ENCODE data around the gene CDON. TPM values are rescaled to one million over a fixed set of nuclear protein-coding genes. Genes with fewer than 3 reads are reported as not detected.

CDON gene, protein sequence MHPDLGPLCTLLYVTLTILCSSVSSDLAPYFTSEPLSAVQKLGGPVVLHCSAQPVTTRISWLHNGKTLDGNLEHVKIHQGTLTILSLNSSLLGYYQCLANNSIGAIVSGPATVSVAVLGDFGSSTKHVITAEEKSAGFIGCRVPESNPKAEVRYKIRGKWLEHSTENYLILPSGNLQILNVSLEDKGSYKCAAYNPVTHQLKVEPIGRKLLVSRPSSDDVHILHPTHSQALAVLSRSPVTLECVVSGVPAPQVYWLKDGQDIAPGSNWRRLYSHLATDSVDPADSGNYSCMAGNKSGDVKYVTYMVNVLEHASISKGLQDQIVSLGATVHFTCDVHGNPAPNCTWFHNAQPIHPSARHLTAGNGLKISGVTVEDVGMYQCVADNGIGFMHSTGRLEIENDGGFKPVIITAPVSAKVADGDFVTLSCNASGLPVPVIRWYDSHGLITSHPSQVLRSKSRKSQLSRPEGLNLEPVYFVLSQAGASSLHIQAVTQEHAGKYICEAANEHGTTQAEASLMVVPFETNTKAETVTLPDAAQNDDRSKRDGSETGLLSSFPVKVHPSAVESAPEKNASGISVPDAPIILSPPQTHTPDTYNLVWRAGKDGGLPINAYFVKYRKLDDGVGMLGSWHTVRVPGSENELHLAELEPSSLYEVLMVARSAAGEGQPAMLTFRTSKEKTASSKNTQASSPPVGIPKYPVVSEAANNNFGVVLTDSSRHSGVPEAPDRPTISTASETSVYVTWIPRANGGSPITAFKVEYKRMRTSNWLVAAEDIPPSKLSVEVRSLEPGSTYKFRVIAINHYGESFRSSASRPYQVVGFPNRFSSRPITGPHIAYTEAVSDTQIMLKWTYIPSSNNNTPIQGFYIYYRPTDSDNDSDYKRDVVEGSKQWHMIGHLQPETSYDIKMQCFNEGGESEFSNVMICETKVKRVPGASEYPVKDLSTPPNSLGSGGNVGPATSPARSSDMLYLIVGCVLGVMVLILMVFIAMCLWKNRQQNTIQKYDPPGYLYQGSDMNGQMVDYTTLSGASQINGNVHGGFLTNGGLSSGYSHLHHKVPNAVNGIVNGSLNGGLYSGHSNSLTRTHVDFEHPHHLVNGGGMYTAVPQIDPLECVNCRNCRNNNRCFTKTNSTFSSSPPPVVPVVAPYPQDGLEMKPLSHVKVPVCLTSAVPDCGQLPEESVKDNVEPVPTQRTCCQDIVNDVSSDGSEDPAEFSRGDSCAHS (N-terminal part only)
- 1 to 10 TPM in 2 of 4 donors, not detected in 2; 1.7 to 9.0 TPM for polyA plus RNA-seq
- long read RNA-seq, donor 1: 0 reads
- long read RNA-seq, donor 2: 0 reads
- long read RNA-seq, donor 3, partial matches to known transcripts: 5 of 5 reads
- long read RNA-seq, donor 3, other reads (novel, unspliced or antisense): 0 of 5 reads
- long read RNA-seq, donor 4: 0 reads
- long read RNA-seq, donor 5: 0 reads
- long read RNA-seq, donor 6: 0 reads
- long read RNA-seq, donor 7: 0 reads
- long read RNA-seq, donor 8: 0 reads
- long read RNA-seq, donor 9: 0 reads
- long read RNA-seq, donor 10: 0 reads

DNA sequence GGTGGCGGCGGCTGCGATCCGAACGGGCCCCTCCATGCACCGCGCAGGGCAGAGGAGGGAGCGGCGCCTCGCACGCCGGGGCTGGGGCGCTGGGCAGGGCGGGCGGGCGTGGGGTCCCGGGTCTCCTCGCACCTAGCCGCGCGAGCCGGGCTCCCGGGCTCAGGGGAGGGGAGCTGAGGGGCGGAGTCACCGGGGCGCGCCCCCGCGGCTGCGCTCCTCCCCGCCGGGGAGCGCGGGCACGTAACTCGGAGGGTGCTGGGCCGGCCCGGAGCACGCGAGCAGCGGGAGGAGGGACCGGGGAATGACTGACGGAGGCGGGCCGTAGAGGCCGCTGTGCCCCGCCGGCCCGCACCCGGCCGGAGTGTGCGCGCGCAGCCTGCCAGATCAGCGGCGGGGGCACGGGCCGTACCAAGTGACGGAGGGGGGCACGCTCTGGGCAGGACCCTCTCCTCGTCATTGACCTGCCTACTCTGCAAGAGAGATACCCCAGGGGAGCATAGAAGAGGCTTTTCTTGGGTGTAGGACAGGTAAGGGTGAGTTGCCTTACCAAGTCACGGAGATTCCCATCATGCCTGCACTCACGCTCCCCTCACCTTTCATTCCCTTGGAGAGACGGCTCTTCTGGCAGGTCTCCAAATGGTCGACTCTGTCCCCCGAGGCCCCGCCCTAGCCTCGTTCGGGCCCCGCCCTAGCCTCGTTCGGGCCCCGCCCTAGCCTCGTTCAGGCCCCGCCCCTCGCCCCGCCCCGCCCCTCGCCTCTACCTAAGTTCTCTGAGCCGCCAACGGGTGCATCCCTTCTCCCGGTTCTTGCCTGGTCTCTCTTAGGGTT lies at the start of gene CDON:
CDON (minus strand) TSS at position 188 of the 828 bp plus-strand sequence. CDS start 39,390 bp downstream, outside the sequence.
- WGBS, 3 donors: 0% methylated on average over 35 to 82 of the region's 82 CpGs
- Histone ChIP-seq H3K27ac (ENCODE audit: low read depth in 1 of 3, low read length in 2 of 3) (peak within 1 kb of the TSS; percentile 38 to 91 (median 73)), H3K36me3 (ENCODE audit: control insufficient read depth in 3 of 3, insufficient read depth in 2 of 3, low read depth in 1 of 3, low read length in 3 of 3) (no peaks in the 10 kb centered on the region), H3K9me3 (ENCODE audit: control insufficient read depth in 2 of 2, insufficient read depth in 1 of 2, low read depth in 1 of 2, low read length in 1 of 2) (no peaks in the 10 kb centered on the region), H3K4me3 (ENCODE audit: low read depth in 1 of 3, low read length in 3 of 3) (peak within 1 kb of the TSS; percentile 63 to 69 (median 64)), H3K27me3 (ENCODE audit: control insufficient read depth in 3 of 3, insufficient read depth in 3 of 3, low read length in 3 of 3) (peaks cover 0 to 3% (median 0%) of the 10 kb centered on the region in 3 donors), H3K4me1 (ENCODE audit: control insufficient read depth in 3 of 3, insufficient read depth in 2 of 3, low read depth in 1 of 3, low read length in 2 of 3) (peaks cover 0 to 5% (median 2%) of the 10 kb centered on the region in 3 donors)
- FAIRE-seq: no peak
- DNase-seq: peak; percentile 93 to 96

DNA sequence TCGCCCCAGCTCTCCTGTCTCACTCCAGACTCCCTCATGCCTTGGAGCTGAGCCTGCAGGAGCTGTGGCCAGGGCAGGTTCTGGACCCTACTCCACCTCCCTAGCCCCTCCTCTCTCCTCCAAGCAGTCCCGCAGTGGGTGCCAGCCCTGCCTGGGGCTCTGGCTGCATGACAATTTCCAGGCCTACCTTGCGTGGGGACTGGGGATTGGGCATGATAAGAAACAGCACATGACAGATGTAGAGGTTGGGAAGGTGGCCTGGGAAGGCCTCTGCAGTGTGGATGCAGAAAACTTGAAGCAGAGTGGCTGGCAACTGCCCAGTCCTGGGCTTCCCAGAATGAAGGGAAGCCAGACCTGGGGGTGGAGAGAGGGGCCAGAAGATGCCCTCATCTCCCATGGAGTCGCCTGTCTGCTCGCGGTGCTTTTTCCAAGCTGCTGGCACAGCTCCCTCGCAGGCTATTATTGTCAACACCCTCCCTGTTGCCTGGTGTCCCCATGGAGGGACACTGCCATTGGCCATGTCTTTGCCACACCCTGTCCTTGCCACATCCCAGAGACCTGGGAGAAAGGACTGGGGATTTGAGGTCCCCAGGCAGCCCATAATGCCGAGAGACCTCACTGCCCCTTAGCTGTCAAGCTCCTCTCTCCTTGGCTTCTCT lies 48.9 kb upstream of the CDON start:
- H3K4me3 ChIP-seq (ENCODE audit: low read depth in 1 of 3, low read length in 3 of 3): no peak overlapping the region
- H3K27ac ChIP-seq (ENCODE audit: low read depth in 1 of 3, low read length in 2 of 3): no peak overlapping the region
- DNase-seq (no peak), FAIRE-seq (no peak)
- H3K27me3 ChIP-seq (ENCODE audit: control insufficient read depth in 3 of 3, insufficient read depth in 3 of 3, low read length in 3 of 3): no peaks in the 10 kb centered on the region
- H3K9me3 ChIP-seq (ENCODE audit: control insufficient read depth in 2 of 2, insufficient read depth in 1 of 2, low read depth in 1 of 2, low read length in 1 of 2): no peaks in the 10 kb centered on the region
- peaks cover 9 to 48% (median 9%) of the 10 kb centered on the region in 3 donors for H3K4me1 ChIP-seq (ENCODE audit: control insufficient read depth in 3 of 3, insufficient read depth in 2 of 3, low read depth in 1 of 3, low read length in 2 of 3)
- H3K36me3 ChIP-seq (ENCODE audit: control insufficient read depth in 3 of 3, insufficient read depth in 2 of 3, low read depth in 1 of 3, low read length in 3 of 3): no peaks in the 10 kb centered on the region
- 84 to 92% (median 89%) methylated on average over 8 of the region's 8 CpGs for WGBS, 3 donors

GRCh38 chr11:126109941-126110731 lies 47.5 kb upstream of the CDON start:
- DNase-seq: no peak
- Histone ChIP-seq H3K9me3 (ENCODE audit: control insufficient read depth in 2 of 2, insufficient read depth in 1 of 2, low read depth in 1 of 2, low read length in 1 of 2) (no peaks in the 10 kb centered on the region), H3K27ac (ENCODE audit: low read depth in 1 of 3, low read length in 2 of 3) (no peak overlapping the region), H3K27me3 (ENCODE audit: control insufficient read depth in 3 of 3, insufficient read depth in 3 of 3, low read length in 3 of 3) (no peaks in the 10 kb centered on the region), H3K36me3 (ENCODE audit: control insufficient read depth in 3 of 3, insufficient read depth in 2 of 3, low read depth in 1 of 3, low read length in 3 of 3) (no peaks in the 10 kb centered on the region), H3K4me3 (ENCODE audit: low read depth in 1 of 3, low read length in 3 of 3) (no peak overlapping the region), H3K4me1 (ENCODE audit: control insufficient read depth in 3 of 3, insufficient read depth in 2 of 3, low read depth in 1 of 3, low read length in 2 of 3) (peaks cover 7 to 36% (median 9%) of the 10 kb centered on the region in 3 donors)
- WGBS, 3 donors: 68 to 80% (median 79%) methylated on average over 10 of the region's 10 CpGs
- no peak for FAIRE-seq

GRCh38 chr11:126106594-126107328 lies 44.1 kb upstream of the CDON start:
- FAIRE-seq (no peak), DNase-seq (no peak)
- Histone ChIP-seq H3K4me1 (ENCODE audit: control insufficient read depth in 3 of 3, insufficient read depth in 2 of 3, low read depth in 1 of 3, low read length in 2 of 3) (peaks cover 0 to 19% (median 3%) of the 10 kb centered on the region in 3 donors), H3K4me3 (ENCODE audit: low read depth in 1 of 3, low read length in 3 of 3) (no peak overlapping the region), H3K27me3 (ENCODE audit: control insufficient read depth in 3 of 3, insufficient read depth in 3 of 3, low read length in 3 of 3) (no peaks in the 10 kb centered on the region), H3K36me3 (ENCODE audit: control insufficient read depth in 3 of 3, insufficient read depth in 2 of 3, low read depth in 1 of 3, low read length in 3 of 3) (no peaks in the 10 kb centered on the region), H3K9me3 (ENCODE audit: control insufficient read depth in 2 of 2, insufficient read depth in 1 of 2, low read depth in 1 of 2, low read length in 1 of 2) (no peaks in the 10 kb centered on the region), H3K27ac (ENCODE audit: low read depth in 1 of 3, low read length in 2 of 3) (peak overlapping the region in 1 of 3 donors; percentile 6)
- 66 to 78% (median 76%) methylated on average over 17 of the region's 17 CpGs for WGBS, 3 donors

DNA sequence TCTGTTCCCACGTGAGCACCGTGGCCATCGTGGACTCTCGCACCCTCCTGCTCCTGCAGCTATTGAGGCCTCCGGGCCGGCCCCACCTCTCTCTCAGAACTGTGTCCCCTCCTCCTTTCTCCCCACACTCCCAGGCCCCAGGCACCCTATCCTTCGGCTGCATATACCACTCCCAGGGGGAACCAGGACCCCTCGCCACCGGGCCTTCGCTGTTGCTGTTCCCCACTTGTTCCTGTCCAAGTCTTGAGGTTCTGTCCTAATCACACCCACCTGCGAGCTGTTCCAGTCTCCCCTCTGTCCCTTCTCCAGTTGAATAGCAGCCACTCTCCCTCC lies 43.0 kb upstream of the CDON start:
- Histone ChIP-seq H3K4me1 (ENCODE audit: control insufficient read depth in 3 of 3, insufficient read depth in 2 of 3, low read depth in 1 of 3, low read length in 2 of 3) (peaks cover 0 to 19% (median 3%) of the 10 kb centered on the region in 3 donors), H3K27ac (ENCODE audit: low read depth in 1 of 3, low read length in 2 of 3) (no peak overlapping the region), H3K36me3 (ENCODE audit: control insufficient read depth in 3 of 3, insufficient read depth in 2 of 3, low read depth in 1 of 3, low read length in 3 of 3) (no peaks in the 10 kb centered on the region), H3K4me3 (ENCODE audit: low read depth in 1 of 3, low read length in 3 of 3) (no peak overlapping the region), H3K27me3 (ENCODE audit: control insufficient read depth in 3 of 3, insufficient read depth in 3 of 3, low read length in 3 of 3) (no peaks in the 10 kb centered on the region), H3K9me3 (ENCODE audit: control insufficient read depth in 2 of 2, insufficient read depth in 1 of 2, low read depth in 1 of 2, low read length in 1 of 2) (no peaks in the 10 kb centered on the region)
- FAIRE-seq (no peak), DNase-seq (no peak)
- 79 to 88% (median 82%) methylated on average over 11 of the region's 11 CpGs for WGBS, 3 donors

GRCh38 chr11:126105022-126105747 lies 42.5 kb upstream of the CDON start:
- no peaks in the 10 kb centered on the region for H3K36me3 ChIP-seq (ENCODE audit: control insufficient read depth in 3 of 3, insufficient read depth in 2 of 3, low read depth in 1 of 3, low read length in 3 of 3)
- WGBS, 3 donors: 87 to 92% (median 90%) methylated on average over 14 of the region's 14 CpGs
- FAIRE-seq: no peak

More at GRCh38 chr11:126105022-126105747, 42.5 kb upstream of the CDON start:
- no peaks in the 10 kb centered on the region for H3K9me3 ChIP-seq (ENCODE audit: control insufficient read depth in 2 of 2, insufficient read depth in 1 of 2, low read depth in 1 of 2, low read length in 1 of 2)
- H3K27me3 ChIP-seq (ENCODE audit: control insufficient read depth in 3 of 3, insufficient read depth in 3 of 3, low read length in 3 of 3): no peaks in the 10 kb centered on the region
- H3K27ac ChIP-seq (ENCODE audit: low read depth in 1 of 3, low read length in 2 of 3): no peak overlapping the region
- no peak for DNase-seq
- peaks cover 0 to 19% (median 3%) of the 10 kb centered on the region in 3 donors for H3K4me1 ChIP-seq (ENCODE audit: control insufficient read depth in 3 of 3, insufficient read depth in 2 of 3, low read depth in 1 of 3, low read length in 2 of 3)
- H3K4me3 ChIP-seq (ENCODE audit: low read depth in 1 of 3, low read length in 3 of 3): no peak overlapping the region

Data from small intestine (tissue), 16 donors.